NCI-H524 treated with DMSO at 0.1 percent for 48 hours (cell line): ENCODE data around the gene SPINK8.
"Not testable (repeated sequence)": the region's sequence is repeated elsewhere in the genome, so short reads cannot be mapped to it uniquely, and the experiment has no call there.

ENCODE experiments used
- DNase-seq: peaks from one replicate; lab custom pipeline; 2025; lab: John Stamatoyannopoulos, UW

SPINK8 gene

GRCh38 chr3:48278884-48279559 is 54.4 kb downstream of the SPINK8 start:
- no peak for DNase-seq

DNA sequence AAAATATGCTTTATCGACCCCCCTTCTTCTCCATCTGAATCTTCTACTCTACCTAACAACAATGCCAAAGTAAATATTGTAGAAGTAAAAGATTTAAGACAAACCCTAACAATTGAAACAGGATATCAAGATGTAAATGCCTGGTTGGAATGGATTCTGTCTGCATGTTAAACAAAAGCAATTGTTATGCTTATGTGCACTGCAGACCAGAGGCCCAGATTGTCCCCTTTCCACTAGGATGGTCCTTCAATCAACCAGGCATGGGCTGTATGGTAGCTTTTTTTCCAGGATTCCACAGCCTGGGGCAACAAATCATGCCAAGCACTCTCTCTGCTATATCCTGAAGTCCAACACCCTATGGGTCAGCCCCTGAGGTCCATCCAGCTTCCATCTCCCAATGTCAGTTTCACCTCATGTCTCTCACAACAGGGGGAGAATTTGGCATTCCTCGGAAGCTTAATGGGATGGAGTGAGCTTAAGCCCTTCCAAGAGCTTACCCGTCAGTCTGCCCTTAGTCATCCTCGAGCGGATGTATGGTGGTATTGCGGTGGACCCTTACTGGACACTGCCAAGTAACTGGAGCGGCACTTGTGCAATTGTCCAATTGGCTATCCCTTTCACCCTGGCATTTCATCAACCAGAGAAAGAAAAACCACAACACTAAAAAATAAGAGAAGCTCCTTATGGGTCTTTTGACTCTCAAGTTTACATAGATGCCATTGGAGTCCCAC is 56.4 kb downstream of the SPINK8 start:
- DNase-seq = no peak

GRCh38 chr3:48275287-48276027 is 58.0 kb downstream of the SPINK8 start:
- no peak for DNase-seq

DNA sequence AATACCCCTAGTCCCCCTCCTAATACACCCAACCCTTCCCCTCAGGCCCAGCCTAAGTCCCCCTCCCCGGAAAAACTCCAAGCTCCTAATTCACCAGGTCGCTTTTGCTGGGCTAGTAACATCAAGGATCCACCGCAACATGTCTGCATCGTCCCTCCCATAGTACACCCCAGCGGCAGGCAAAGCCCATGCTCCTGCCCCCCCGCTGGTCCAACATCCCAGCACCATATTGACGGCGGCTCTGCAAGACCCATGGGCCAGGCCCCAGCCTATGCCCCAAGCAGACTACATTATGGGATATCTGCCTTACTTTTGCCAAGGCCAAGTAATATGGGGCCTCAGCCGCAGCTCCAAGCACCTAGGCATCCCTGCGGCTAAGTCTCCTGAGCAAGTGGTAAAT is 59.0 kb downstream of the SPINK8 start:
- no peak for DNase-seq

- no peak for DNase-seq
Observed at GRCh38 chr3:48273594-48274211, 59.8 kb downstream of the SPINK8 start.

DNA sequence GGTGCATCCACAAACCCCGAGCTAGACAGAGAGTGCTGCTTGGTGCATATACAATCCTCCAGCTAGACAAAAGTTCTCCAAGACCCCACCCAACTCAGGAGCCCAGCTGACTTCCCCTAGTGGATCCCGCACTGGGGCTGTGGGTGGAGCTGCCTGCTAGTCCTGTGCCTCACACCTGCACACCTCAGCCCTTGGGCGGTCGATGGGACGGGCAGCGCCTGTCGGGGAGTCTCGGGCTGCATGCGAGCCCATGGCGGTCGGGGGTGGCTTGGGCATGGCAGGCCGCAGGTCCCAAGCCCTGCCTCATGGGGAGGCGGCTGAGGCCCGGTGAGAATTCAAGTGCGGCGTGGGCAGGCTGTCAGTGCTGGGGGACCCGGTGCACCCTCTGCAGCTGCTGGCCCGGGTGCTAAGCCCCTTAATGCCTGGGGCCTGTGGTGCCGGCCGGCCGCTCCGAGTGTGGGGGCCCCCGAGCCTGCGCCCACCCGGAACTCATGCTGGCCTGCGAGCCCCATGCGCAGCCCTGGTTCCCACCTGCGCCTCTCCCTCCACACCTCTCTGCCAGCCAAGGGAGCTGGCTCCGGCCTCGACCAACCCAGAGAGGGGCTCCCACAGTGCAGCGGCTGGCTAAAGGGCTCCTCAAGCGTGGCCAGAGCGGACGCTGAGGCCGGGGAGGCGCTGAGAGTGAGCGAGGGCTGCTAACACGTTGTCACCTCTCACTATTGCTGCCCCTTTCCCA is 61.5 kb downstream of the SPINK8 start:
- DNase-seq = no peak

GRCh38 chr3:48271223-48271622 is 62.2 kb downstream of the SPINK8 start:
- not testable (repeated sequence) for DNase-seq

DNA sequence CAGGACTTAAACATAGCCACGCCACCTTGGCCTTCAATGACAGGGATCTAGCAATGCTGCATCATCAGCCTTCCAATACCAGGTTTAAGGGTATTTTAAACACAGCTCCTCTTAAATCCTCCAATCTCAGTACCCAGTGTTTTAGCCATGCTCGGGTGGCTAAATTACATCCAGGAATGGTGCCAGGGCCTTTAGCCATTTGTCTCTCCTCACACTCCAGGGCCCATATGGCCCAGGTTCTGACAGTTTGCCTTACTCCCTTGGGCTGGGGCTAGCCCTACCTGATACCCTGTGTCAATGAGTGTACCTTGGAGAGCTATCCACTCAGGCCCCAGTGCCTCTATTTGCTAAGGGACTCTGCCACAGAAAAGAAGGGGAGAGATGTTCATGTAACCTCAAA is 63.2 kb downstream of the SPINK8 start:
- DNase-seq = no peak

- no peak for DNase-seq
Observed at GRCh38 chr3:48269592-48269991, 63.9 kb downstream of the SPINK8 start.

DNA sequence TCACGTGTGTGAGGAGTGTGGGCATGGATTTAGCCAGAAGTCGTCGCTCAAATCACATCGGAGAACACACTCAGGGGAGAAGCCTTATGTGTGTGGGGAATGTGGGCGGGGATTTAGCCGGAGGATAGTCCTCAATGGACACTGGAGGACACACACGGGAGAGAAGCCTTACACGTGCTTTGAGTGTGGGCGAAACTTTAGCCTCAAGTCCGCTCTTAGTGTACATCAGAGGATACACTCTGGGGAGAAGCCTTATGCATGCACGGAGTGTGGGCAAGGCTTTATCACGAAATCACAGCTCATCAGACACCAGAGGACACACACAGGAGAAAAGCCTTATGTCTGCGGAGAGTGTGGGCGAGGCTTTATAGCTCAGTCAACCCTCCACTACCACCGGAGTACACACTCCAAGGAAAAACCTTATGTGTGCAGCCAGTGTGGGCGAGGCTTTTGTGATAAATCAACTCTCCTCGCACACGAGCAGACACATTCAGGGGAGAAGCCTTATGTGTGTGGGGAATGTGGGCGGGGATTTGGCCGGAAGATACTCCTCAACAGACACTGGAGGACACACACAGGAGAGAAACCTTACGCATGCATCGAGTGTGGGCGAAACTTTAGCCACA is 64.4 kb downstream of the SPINK8 start:
- DNase-seq = no peak

GRCh38 chr3:48268381-48268935 is 65.0 kb downstream of the SPINK8 start:
- no peak for DNase-seq

DNA sequence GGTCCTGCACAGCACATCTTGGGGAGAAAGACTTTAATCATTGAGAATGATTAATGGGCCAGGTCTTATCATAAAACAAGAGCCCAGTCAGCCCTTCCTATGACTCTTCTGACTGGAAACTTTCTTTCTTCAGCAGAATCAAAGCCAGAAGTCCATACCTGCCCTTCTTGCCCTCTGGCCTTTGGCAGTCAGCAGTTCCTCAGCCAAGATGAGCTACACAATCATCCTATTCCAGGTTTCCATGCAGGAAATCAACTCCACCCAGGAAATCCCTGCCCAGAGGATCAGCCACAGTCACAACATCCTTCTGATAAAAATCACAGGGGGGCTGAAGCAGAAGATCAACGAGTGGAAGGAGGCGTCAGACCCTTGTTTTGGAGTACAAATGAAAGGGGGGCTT is 65.7 kb downstream of the SPINK8 start:
- DNase-seq = no peak

- DNase-seq = no peak
Observed at GRCh38 chr3:48258530-48258929, 74.9 kb downstream of the SPINK8 start.
